B cell (primary cell): Measurements from ENCODE around the gene RNF10. TPM values are rescaled to one million over a fixed set of nuclear protein-coding genes. Genes with fewer than 3 reads are reported as not detected.

ENCODE experiments used
- ATAC-seq: fragments of 200-7000 bp; cut with Tn5 transposase; one replicate; pipeline ENCODE4 v1.10.0; 2021; ENCODE audit warnings: low read depth, mild to moderate bottlenecking, moderate number of reproducible peaks, moderate library complexity
- CTCF ChIA-PET: fragments of 350-600 bp; sonication (Branson Sonifier 250); formaldehyde crosslinking; loops from one replicate; lab custom pipeline; 2021; ENCODE audit warnings: antibody characterized with exemption, inconsistent platforms; lab: Charles Lee
- POLR2A ChIA-PET: fragments of 350-600 bp; sonication (Branson Sonifier 250); formaldehyde crosslinking; loops from one replicate; lab custom pipeline; 2021; ENCODE audit warnings: antibody characterized with exemption; lab: Charles Lee
- DNase-seq: peaks from one replicate; pipeline ENCODE4 v3.0.0; 2013
- H2AFZ ChIP-seq: 2 replicates; pipeline ENCODE4 v1.6.1; 2012; ENCODE audit warnings: mild to moderate bottlenecking, low read depth, low read length; ENCODE audit not compliant: insufficient read depth, poor library complexity, severe bottlenecking
- H3K27ac ChIP-seq, 2 donors: 1 replicate in 1 of 2; 2 replicates in 1 of 2; pipeline ENCODE4 v1.5.1; 2012 to 2013; ENCODE audit warnings: low read length in 2 of 2, mild to moderate bottlenecking in 2 of 2, moderate library complexity in 1 of 2
- H3K27me3 ChIP-seq, 4 experiments: fragments of 200-600 bp in 1 of 4; sonication (generic) in 1 of 4; replicated peaks in 1 of 4; 1 replicate in 2 of 4; 2 replicates in 2 of 4; pipeline versions ENCODE4 v1.6.1 to v1.7.0; 2013 to 2016; ENCODE audit warnings: low read length in 3 of 4, mild to moderate bottlenecking in 2 of 4, mixed read lengths in 1 of 4, moderate library complexity in 1 of 4; ENCODE audit not compliant: insufficient read depth in 4 of 4, control insufficient read depth in 3 of 4; ENCODE audit errors: control extremely low read depth in 1 of 4
- H3K36me3 ChIP-seq, 2 experiments: replicated peaks in 1 of 2; 1 replicate in 1 of 2; 2 replicates in 1 of 2; pipeline versions ENCODE4 v1.6.1 to v1.7.1; 2013; ENCODE audit warnings: low read length in 1 of 2; ENCODE audit not compliant: insufficient read depth in 2 of 2, control insufficient read depth in 1 of 2; ENCODE audit errors: control extremely low read depth in 1 of 2, extremely low read depth in 1 of 2
- H3K4me1 ChIP-seq, 2 donors: fragments of 200-600 bp in 1 of 2; sonication (generic) in 1 of 2; 1 replicate in 1 of 2; 2 replicates in 1 of 2; pipeline versions ENCODE4 v1.5.1 to v1.6.1; 2013 to 2017; ENCODE audit warnings: low read length in 2 of 2; ENCODE audit not compliant: control insufficient read depth in 2 of 2, insufficient read depth in 2 of 2
- H3K4me2 ChIP-seq: replicated peaks from 2 replicates; pipeline ENCODE3; 2012; ENCODE audit warnings: mild to moderate bottlenecking, low read depth, low read length; ENCODE audit not compliant: poor library complexity, severe bottlenecking
- H3K4me3 ChIP-seq, 5 experiments: fragments of 200-600 bp in 1 of 5; sonication (generic) in 1 of 5; 1 replicate in 3 of 5; 2 replicates in 2 of 5; pipeline versions ENCODE4 v1.5.1 to v1.7.0; 2011 to 2016; ENCODE audit warnings: low read length in 4 of 5, mild to moderate bottlenecking in 4 of 5, low read depth in 2 of 5, control low read depth in 1 of 5, moderate library complexity in 1 of 5; ENCODE audit not compliant: insufficient read depth in 1 of 5; ENCODE audit errors: control extremely low read depth in 1 of 5, extremely low read depth in 1 of 5
- H3K79me2 ChIP-seq: fragments of 200-600 bp; sonication (generic); one replicate; pipeline ENCODE4 v1.6.0; 2016; ENCODE audit warnings: low read length; ENCODE audit not compliant: control insufficient read depth, insufficient read depth
- H3K9ac ChIP-seq: fragments of 200-600 bp; sonication (generic); 2 replicates; pipeline ENCODE4 v1.6.1; 2017; ENCODE audit warnings: mild to moderate bottlenecking, low read length, moderate library complexity
- H3K9me3 ChIP-seq, 3 donors: one replicate each; pipeline versions ENCODE4 v1.6.1 to v1.7.1; 2013; ENCODE audit warnings: low read length in 2 of 3; ENCODE audit not compliant: control insufficient read depth in 2 of 3, insufficient read depth in 1 of 3; ENCODE audit errors: control extremely low read depth in 1 of 3
- H4K20me1 ChIP-seq: 2 replicates; pipeline ENCODE4 v1.6.0; 2012; ENCODE audit warnings: mild to moderate bottlenecking, low read length; ENCODE audit not compliant: insufficient read depth, control insufficient read depth, poor library complexity, severe bottlenecking
- H3K27ac Mint-ChIP-seq: one replicate; pipeline ENCODE4 v1.8.0; 2021; ENCODE audit warnings: mixed read lengths
- H3K27me3 Mint-ChIP-seq: one replicate; pipeline ENCODE4 v1.8.0; 2021; ENCODE audit warnings: mixed read lengths
- H3K4me1 Mint-ChIP-seq: one replicate; pipeline ENCODE4 v1.8.0; 2021; ENCODE audit warnings: mixed read lengths
- H3K4me3 Mint-ChIP-seq: one replicate; pipeline ENCODE4 v1.8.0; 2021; ENCODE audit warnings: mixed read lengths
- H3K9me3 Mint-ChIP-seq: one replicate; pipeline ENCODE4 v1.8.0; 2022; ENCODE audit warnings: mixed read lengths; ENCODE audit not compliant: insufficient read depth
- CTCF ChIP-seq: fragments of 200-600 bp; IDR thresholded peaks from one replicate; pipeline ENCODE4 v1.8.0; 2022; ENCODE audit warnings: antibody characterized with exemption, mild to moderate bottlenecking
- EZH2 ChIP-seq: IDR thresholded peaks from 2 replicates; pipeline ENCODE4 v1.6.1; 2012; ENCODE audit warnings: borderline replicate concordance, low read depth, mild to moderate bottlenecking, moderate library complexity, low read length; ENCODE audit not compliant: insufficient read depth, poor library complexity, severe bottlenecking
- WGBS: methylation state at CpG from one replicate; pipeline ENCODE4 v1.1.5; 2013; ENCODE audit warnings: missing lambda C conversion rate; ENCODE audit not compliant: insufficient coverage; 5-methylcytosine and 5-hydroxymethylcytosine counted together
- intact Hi-C: fragments of 100-400 bp; cut with micrococcal nuclease; formaldehyde crosslinking; loops from one replicate; pipeline ENCODE4 v1.10.0; 2022
- polyA plus RNA-seq: library from polyadenylated mRNA; depleted of rRNA; stranded (reverse); fragments of >200 nt; gene quantifications from 2 replicates; pipeline ENCODE4 v1.2.3, GENCODE V29; 2012
- total RNA-seq, 2 donors: library from RNA; stranded (reverse); fragments of 120-200 nt in 1 of 2; gene quantifications; 1 replicate in 1 of 2; 2 replicates in 1 of 2; pipeline versions ENCODE4 v1.2.3 to v1.2.4, GENCODE V29; 2013 to 2022

RNF10 gene
- total and polyA plus RNA-seq, 2 donors (not counting 1 experiment from before 2014, with no cell fraction given) = 163 to 236 TPM

GRCh38 chr12:120584343-120585149, 50.4 kb downstream of the RNF10 start:
- H3K79me2 ChIP-seq = peaks cover 6% of the 10 kb centered on the region
- no peak overlapping the region for H3K27ac ChIP-seq
- H3K36me3 ChIP-seq = peaks cover 0 to 2% of the 10 kb centered on the region in 2 experiments
- peak overlapping the region in 3 of 5 experiments; percentile 35 to 42 (median 37) for H3K4me3 ChIP-seq
- H3K27ac Mint-ChIP-seq = no peak overlapping the region
- no peaks in the 10 kb centered on the region for H3K9me3 Mint-ChIP-seq
- no peaks in the 10 kb centered on the region for H3K9me3 ChIP-seq
- ChIA-PET POLR2A (interaction anchor here (0.7 kb wide), 2 partner anchors 143 to 293 kb away, joined by 4 to 7 read pairs; partner anchors contain the start of gene RNU4-2), CTCF (interaction anchor here (0.7 to 5.3 kb wide), 4 partner anchors 64 to 525 kb away, joined by 5 to 60 read pairs (median 25); no protein-coding TSS in a partner anchor)
- peak; percentile 8 for ATAC-seq
- intact Hi-C loops = loop anchor here (5.0 kb wide), 3 partner anchors 87 to 1088 kb away; partner anchors contain the start of gene DYNLL1
- no peaks in the 10 kb centered on the region for H4K20me1 ChIP-seq
- H3K27me3 Mint-ChIP-seq = peaks cover 10% of the 10 kb centered on the region
- 1% methylated on average over 58 of the region's 65 CpGs for WGBS
- peaks cover 0 to 28% (median 10%) of the 10 kb centered on the region in 4 experiments for H3K27me3 ChIP-seq
- peak overlapping the region; percentile 75 for H2AFZ ChIP-seq
- peaks cover 28 to 37% of the 10 kb centered on the region in 2 donors for H3K4me1 ChIP-seq
- H3K4me1 Mint-ChIP-seq = peaks cover 36% of the 10 kb centered on the region
- H3K9ac ChIP-seq = peak overlapping the region; percentile 42
- peak overlapping the region; percentile 77 for H3K4me3 Mint-ChIP-seq
- peak; percentile 74 for DNase-seq
- peak overlapping the region; percentile 93 for H3K4me2 ChIP-seq
- TF ChIP-seq EZH2 (no peak), CTCF (peak; percentile 58)

- peaks cover 23% of the 10 kb centered on the region for H3K4me1 Mint-ChIP-seq
- Histone ChIP-seq H4K20me1 (no peaks in the 10 kb centered on the region), H3K79me2 (no peaks in the 10 kb centered on the region), H2AFZ (no peak overlapping the region), H3K4me1 (peaks cover 23 to 26% of the 10 kb centered on the region in 2 donors), H3K4me3 (no peak overlapping the region), H3K9me3 (no peaks in the 10 kb centered on the region), H3K9ac (no peak overlapping the region), H3K36me3 (no peaks in the 10 kb centered on the region), H3K27me3 (peaks cover 0 to 28% (median 10%) of the 10 kb centered on the region in 4 experiments), H3K4me2 (no peak overlapping the region), H3K27ac (no peak overlapping the region)
- TF ChIP-seq EZH2 = no peak
- POLR2A ChIA-PET = no interaction called here
- CTCF ChIA-PET = no interaction called here
- ATAC-seq (no peak), DNase-seq (no peak)
- peaks cover 10% of the 10 kb centered on the region for H3K27me3 Mint-ChIP-seq
- intact Hi-C loops = no loop called here
- no peaks in the 10 kb centered on the region for H3K9me3 Mint-ChIP-seq
- no peak overlapping the region for H3K4me3 Mint-ChIP-seq
- H3K27ac Mint-ChIP-seq = no peak overlapping the region
- 83% methylated on average over 6 of the region's 7 CpGs for WGBS
Measured at GRCh38 chr12:120586206-120586605, 52.0 kb downstream of the RNF10 start.
